Measurements from ENCODE around the gene GALNTL6. TPM values are rescaled to one million over a fixed set of nuclear protein-coding genes. Genes with fewer than 3 reads are reported as not detected.

GALNTL6 gene
- total RNA-seq, 6 donors from 2014 or later, result 0.26 to 18.9 TPM; not detected in 4

- no peaks in the 10 kb centered on the region for H3K4me1 ChIP-seq
- no peaks in the 10 kb centered on the region for H3K9me3 ChIP-seq
- WGBS, 2 donors, result 75 to 89% methylated on average over 2 of the region's 2 CpGs
- no peaks in the 10 kb centered on the region for H3K36me3 ChIP-seq
- no peaks in the 10 kb centered on the region for H3K27me3 ChIP-seq
- no peak overlapping the region for H3K27ac ChIP-seq
- TF ChIP-seq POLR2AphosphoS5 (IDR thresholded peaks at IDR 0.05) (no peak), EP300 (IDR thresholded peaks at IDR 0.05) (no peak), CTCF (IDR thresholded peaks at IDR 0.05) (no peak), POLR2A (IDR thresholded peaks at IDR 0.05) (no peak)
- no peak overlapping the region for H3K4me3 ChIP-seq
- ATAC-seq (ENCODE audit: low FRiP score in 2 of 2) (no peak), DNase-seq (no peak)
These were observed 321.3 kb downstream of the GALNTL6 start for GRCh38 chr4:172134521-172134920.

- no peaks in the 10 kb centered on the region for H3K36me3 ChIP-seq
- no peaks in the 10 kb centered on the region for H3K4me1 ChIP-seq
- no peak for DNase-seq
- 49% methylated on average over 2 of the region's 2 CpGs for WGBS, 2 donors
- no peak for ATAC-seq (ENCODE audit: low FRiP score in 2 of 2)
- no peak overlapping the region for H3K4me3 ChIP-seq
- H3K9me3 ChIP-seq, result no peaks in the 10 kb centered on the region
- no peak overlapping the region for H3K27ac ChIP-seq
- H3K27me3 ChIP-seq, result no peaks in the 10 kb centered on the region
- TF ChIP-seq POLR2AphosphoS5 (IDR thresholded peaks at IDR 0.05), result no peak
- no peak for TF ChIP-seq EP300 (IDR thresholded peaks at IDR 0.05)
- TF ChIP-seq POLR2A (IDR thresholded peaks at IDR 0.05), result no peak
- no peak for TF ChIP-seq CTCF (IDR thresholded peaks at IDR 0.05)
These were observed 327.8 kb downstream of the GALNTL6 start for GRCh38 chr4:172141025-172141424.

GRCh38 chr4:172142281-172142741 lies 329.1 kb downstream of the GALNTL6 start:
- no peaks in the 10 kb centered on the region for H3K9me3 ChIP-seq
- H3K4me3 ChIP-seq, result no peak overlapping the region
- H3K4me1 ChIP-seq, result no peaks in the 10 kb centered on the region
- H3K27ac ChIP-seq, result no peak overlapping the region
- no peak for TF ChIP-seq EP300 (IDR thresholded peaks at IDR 0.05)
- TF ChIP-seq POLR2AphosphoS5 (IDR thresholded peaks at IDR 0.05), result no peak
- TF ChIP-seq CTCF (IDR thresholded peaks at IDR 0.05), result no peak
- TF ChIP-seq POLR2A (IDR thresholded peaks at IDR 0.05), result no peak
- no peaks in the 10 kb centered on the region for H3K36me3 ChIP-seq
- WGBS, 2 donors, result 53 to 63% methylated on average over 2 of the region's 2 CpGs
- DNase-seq, result no peak
- no peak for ATAC-seq (ENCODE audit: low FRiP score in 2 of 2)
- H3K27me3 ChIP-seq, result no peaks in the 10 kb centered on the region

- ATAC-seq (ENCODE audit: low FRiP score in 2 of 2) (no peak), DNase-seq (no peak)
- Histone ChIP-seq H3K4me1 (no peaks in the 10 kb centered on the region), H3K9me3 (no peaks in the 10 kb centered on the region), H3K27ac (no peak overlapping the region), H3K4me3 (no peak overlapping the region), H3K36me3 (no peaks in the 10 kb centered on the region), H3K27me3 (no peaks in the 10 kb centered on the region)
- TF ChIP-seq POLR2A (IDR thresholded peaks at IDR 0.05), result no peak
- no peak for TF ChIP-seq CTCF (IDR thresholded peaks at IDR 0.05)
- TF ChIP-seq EP300 (IDR thresholded peaks at IDR 0.05), result no peak
- TF ChIP-seq POLR2AphosphoS5 (IDR thresholded peaks at IDR 0.05), result no peak
- 44 to 54% methylated on average over 3 of the region's 3 CpGs for WGBS, 2 donors
These were observed 330.6 kb downstream of the GALNTL6 start for GRCh38 chr4:172143605-172144314.

GRCh38 chr4:172147687-172148086 lies 334.5 kb downstream of the GALNTL6 start:
- Histone ChIP-seq H3K4me1 (no peaks in the 10 kb centered on the region), H3K9me3 (no peaks in the 10 kb centered on the region), H3K4me3 (no peak overlapping the region), H3K27ac (no peak overlapping the region), H3K27me3 (no peaks in the 10 kb centered on the region), H3K36me3 (no peaks in the 10 kb centered on the region)
- ATAC-seq (ENCODE audit: low FRiP score in 2 of 2) (no peak), DNase-seq (no peak)
- 35 to 46% methylated on average over 2 of the region's 2 CpGs for WGBS, 2 donors
- TF ChIP-seq EP300 (IDR thresholded peaks at IDR 0.05) (no peak), POLR2AphosphoS5 (IDR thresholded peaks at IDR 0.05) (no peak), CTCF (IDR thresholded peaks at IDR 0.05) (no peak), POLR2A (IDR thresholded peaks at IDR 0.05) (no peak)
